Nephron (organoid): ENCODE measurements around the gene NFATC2.

Experiments used
- H3K27ac Mint-ChIP-seq, 3 experiments: 2 replicates each; pipeline ENCODE4 v1.8.0; 2020; ENCODE audit warnings: mixed read lengths in 3 of 3, mild to moderate bottlenecking in 2 of 3, moderate library complexity in 1 of 3
- H3K27me3 Mint-ChIP-seq: 2 replicates; pipeline ENCODE4 v1.8.0; 2021; ENCODE audit warnings: low read depth, mild to moderate bottlenecking, moderate library complexity, mixed read lengths
- H3K36me3 Mint-ChIP-seq: 2 replicates; pipeline ENCODE4 v1.8.0; 2020; ENCODE audit warnings: low read depth, mixed read lengths
- H3K4me1 Mint-ChIP-seq: 2 replicates; pipeline ENCODE4 v1.8.0; 2020; ENCODE audit warnings: mixed read lengths
- H3K4me3 Mint-ChIP-seq, 3 experiments: 2 replicates each; pipeline ENCODE4 v1.8.0; 2020; ENCODE audit warnings: mild to moderate bottlenecking in 3 of 3, mixed read lengths in 3 of 3, moderate library complexity in 2 of 3
- H3K9me3 Mint-ChIP-seq: 2 replicates; pipeline ENCODE4 v1.8.0; 2020; ENCODE audit warnings: mixed read lengths
- CTCF ChIP-seq, 3 experiments: fragments of 200-600 bp; sonication (generic); IDR thresholded peaks; one replicate each; pipeline ENCODE4 v1.5.0; 2021; ENCODE audit warnings: antibody characterized with exemption in 3 of 3; ENCODE audit not compliant: unreplicated experiment in 3 of 3

The NFATC2 gene

GRCh38 chr20:51549474-51549873 lies 7.0 kb upstream of the NFATC2 start:
- Mint-ChIP-seq H3K4me3 (no peak overlapping the region), H3K4me1 (no peaks in the 10 kb centered on the region), H3K36me3 (no peaks in the 10 kb centered on the region), H3K9me3 (no peaks in the 10 kb centered on the region), H3K27me3 (peaks cover 68% of the 10 kb centered on the region), H3K27ac (no peak overlapping the region)
- TF ChIP-seq CTCF (IDR thresholded peaks at IDR 0.05; ENCODE audit: unreplicated experiment in 3 of 3): no peak

- H3K27ac Mint-ChIP-seq: no peak overlapping the region
- peaks cover 6% of the 10 kb centered on the region for H3K4me1 Mint-ChIP-seq
Observed at GRCh38 chr20:51547951-51548350, 5.4 kb upstream of the NFATC2 start.

GRCh38 chr20:51545515-51545914 lies 3.0 kb upstream of the NFATC2 start:
- TF ChIP-seq CTCF (IDR thresholded peaks at IDR 0.05; ENCODE audit: unreplicated experiment in 3 of 3): no peak
- no peaks in the 10 kb centered on the region for H3K36me3 Mint-ChIP-seq
- no peaks in the 10 kb centered on the region for H3K9me3 Mint-ChIP-seq
- peaks cover 19% of the 10 kb centered on the region for H3K4me1 Mint-ChIP-seq
- H3K27me3 Mint-ChIP-seq: peaks cover 87% of the 10 kb centered on the region
- no peak overlapping the region for H3K4me3 Mint-ChIP-seq
- H3K27ac Mint-ChIP-seq: no peak overlapping the region

More at GRCh38 chr20:51547951-51548350, 5.4 kb upstream of the NFATC2 start:
- peaks cover 73% of the 10 kb centered on the region for H3K27me3 Mint-ChIP-seq
- H3K36me3 Mint-ChIP-seq: no peaks in the 10 kb centered on the region
- no peaks in the 10 kb centered on the region for H3K9me3 Mint-ChIP-seq
- H3K4me3 Mint-ChIP-seq: no peak overlapping the region
- no peak for TF ChIP-seq CTCF (IDR thresholded peaks at IDR 0.05; ENCODE audit: unreplicated experiment in 3 of 3)

GRCh38 chr20:51543422-51543788 lies 886 bp upstream of the NFATC2 start:
- H3K4me1 Mint-ChIP-seq: peaks cover 19% of the 10 kb centered on the region
- no peaks in the 10 kb centered on the region for H3K9me3 Mint-ChIP-seq
- no peak overlapping the region for H3K27ac Mint-ChIP-seq
- peaks cover 74% of the 10 kb centered on the region for H3K27me3 Mint-ChIP-seq
- no peaks in the 10 kb centered on the region for H3K36me3 Mint-ChIP-seq
- no peak for TF ChIP-seq CTCF (IDR thresholded peaks at IDR 0.05; ENCODE audit: unreplicated experiment in 3 of 3)
- H3K4me3 Mint-ChIP-seq: peak overlapping the region; percentile 45 to 66 (median 65)

- H3K9me3 Mint-ChIP-seq: peaks cover 3% of the 10 kb centered on the region
- peaks cover 19% of the 10 kb centered on the region for H3K4me1 Mint-ChIP-seq
- no peaks in the 10 kb centered on the region for H3K36me3 Mint-ChIP-seq
- H3K27me3 Mint-ChIP-seq: peaks cover 61% of the 10 kb centered on the region
- H3K4me3 Mint-ChIP-seq: peak overlapping the region in 2 of 3 experiments; percentile 38 to 56
- TF ChIP-seq CTCF (IDR thresholded peaks at IDR 0.05; ENCODE audit: unreplicated experiment in 3 of 3): no peak
- no peak overlapping the region for H3K27ac Mint-ChIP-seq
Observed at GRCh38 chr20:51542033-51542570, 417 bp downstream of the NFATC2 start.
